Neural progenitor cell (in vitro differentiated cells): ENCODE measurements around the gene TRABD2B. TPM values are rescaled to one million over a fixed set of nuclear protein-coding genes. Genes with fewer than 3 reads are reported as not detected.

Experiments used
- DNase-seq: peaks from one replicate; pipeline ENCODE4 v3.0.0-alpha.2; 2016; ENCODE audit warnings: low spot score
- H2AFZ ChIP-seq: fragments of 200-600 bp; sonication (generic); replicated peaks from 2 replicates; pipeline ENCODE4 v1.6.1; 2016; ENCODE audit warnings: antibody characterized with exemption
- H3F3A ChIP-seq: fragments of 200-600 bp; sonication (generic); 2 replicates; pipeline ENCODE4 v1.6.1; 2016; ENCODE audit warnings: antibody characterized with exemption, low read depth
- H3K27ac ChIP-seq: fragments of 200-600 bp; sonication (generic); 2 replicates; pipeline ENCODE4 v1.5.1; 2016; ENCODE audit warnings: mild to moderate bottlenecking
- H3K27me3 ChIP-seq: fragments of 200-600 bp; sonication (generic); 2 replicates; pipeline ENCODE4 v1.6.1; 2016; ENCODE audit warnings: mild to moderate bottlenecking, moderate library complexity
- H3K36me3 ChIP-seq: fragments of 200-600 bp; sonication (generic); 2 replicates; pipeline ENCODE4 v1.5.1; 2016
- H3K4me1 ChIP-seq: fragments of 200-600 bp; sonication (generic); 2 replicates; pipeline ENCODE4 v1.6.1; 2016; ENCODE audit warnings: mixed run types
- H3K4me2 ChIP-seq: fragments of 200-600 bp; sonication (generic); 2 replicates; pipeline ENCODE4 v1.6.1; 2016
- H3K4me3 ChIP-seq: fragments of 200-600 bp; sonication (generic); 2 replicates; pipeline ENCODE4 v1.5.1; 2016
- H3K79me2 ChIP-seq: fragments of 200-600 bp; sonication (generic); 2 replicates; pipeline ENCODE4 v1.6.1; 2016; ENCODE audit warnings: low read depth
- H3K9ac ChIP-seq: fragments of 200-600 bp; sonication (generic); 2 replicates; pipeline ENCODE4 v1.6.1; 2016
- H3K9me3 ChIP-seq: fragments of 200-600 bp; sonication (generic); 2 replicates; pipeline ENCODE4 v1.5.1; 2016; ENCODE audit warnings: low read depth
- H4K20me1 ChIP-seq: fragments of 200-600 bp; sonication (generic); 2 replicates; pipeline ENCODE4 v1.6.1; 2016; ENCODE audit warnings: low read depth
- H3K27ac Mint-ChIP-seq: 3 replicates; pipeline ENCODE4 v1.8.0; 2021; ENCODE audit warnings: mixed read lengths
- H3K27me3 Mint-ChIP-seq: 2 replicates; pipeline ENCODE4 v1.8.0; 2022; ENCODE audit warnings: low read depth, mild to moderate bottlenecking, inconsistent platforms, moderate library complexity, mixed read lengths; ENCODE audit not compliant: insufficient read depth
- H3K36me3 Mint-ChIP-seq: 3 replicates; pipeline ENCODE4 v1.8.0; 2021; ENCODE audit warnings: mixed read lengths
- H3K4me1 Mint-ChIP-seq: 3 replicates; pipeline ENCODE4 v1.8.0; 2021; ENCODE audit warnings: mixed read lengths
- H3K4me3 Mint-ChIP-seq: 3 replicates; pipeline ENCODE4 v1.8.0; 2021; ENCODE audit warnings: mild to moderate bottlenecking, moderate library complexity, mixed read lengths
- H3K9me3 Mint-ChIP-seq: 3 replicates; pipeline ENCODE4 v1.8.0; 2020; ENCODE audit warnings: mixed read lengths
- EZH2 ChIP-seq: fragments of 200-600 bp; sonication (generic); IDR thresholded peaks from 2 replicates; pipeline ENCODE4 v1.6.1; 2017; ENCODE audit warnings: antibody characterized with exemption, mild to moderate bottlenecking, moderate library complexity
- EZH2phosphoT487 ChIP-seq: fragments of 200-600 bp; sonication (generic); IDR thresholded peaks from 2 replicates; pipeline ENCODE4 v1.6.1; 2017; ENCODE audit warnings: antibody characterized with exemption
- total RNA-seq: library from RNA; depleted of rRNA; stranded (reverse); fragments of >200 nt; gene quantifications from 2 replicates; pipeline ENCODE4 v1.2.3, GENCODE V29; 2015; ENCODE audit warnings: low replicate concordance
- TF ChIP-seq, protein P1 (sequence below): fragments of 200-600 bp; sonication (generic); IDR thresholded peaks from 2 replicates; pipeline ENCODE4 v1.5.1; 2017; ENCODE audit warnings: antibody characterized with exemption, mild to moderate bottlenecking

Gene TRABD2B
- total RNA-seq, 1 donor from 2014 or later, result 0.09 TPM

DNA sequence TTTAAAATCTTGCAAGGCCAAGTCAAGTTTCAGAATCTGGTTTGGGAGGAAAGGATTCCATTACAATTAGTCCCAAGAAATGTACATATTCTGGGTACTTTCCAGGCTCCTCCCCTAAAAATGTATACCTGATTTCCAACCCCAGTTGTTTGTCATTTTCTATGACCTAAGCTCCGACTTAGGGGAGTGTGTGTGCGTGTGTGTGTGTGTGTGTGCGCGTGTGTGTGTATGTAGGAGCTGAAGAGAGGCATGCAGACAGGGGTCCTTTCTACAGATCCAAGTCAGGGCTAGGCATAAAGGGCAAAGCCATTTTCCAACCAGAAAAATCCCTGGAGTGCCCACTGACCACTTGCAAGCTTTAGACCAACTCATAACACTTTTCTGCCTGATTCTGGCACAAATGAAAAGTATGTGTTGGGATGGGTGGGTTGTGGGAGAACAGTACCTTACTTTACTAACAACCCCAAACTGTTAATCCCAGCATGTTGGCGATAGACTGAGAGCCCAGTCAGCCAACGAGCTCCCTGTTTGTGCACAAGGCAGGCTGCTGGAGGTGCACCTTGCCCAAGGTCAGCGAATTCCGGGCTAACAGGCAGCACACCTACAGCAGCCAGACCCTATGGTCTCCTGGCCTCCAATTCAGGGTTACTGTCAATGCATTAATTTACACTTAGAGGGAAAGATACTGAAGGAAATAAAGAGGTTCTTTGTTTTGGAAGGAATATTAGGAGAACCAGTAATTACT lies 1.7 kb downstream of the TRABD2B start:
- Histone ChIP-seq H3K9me3 (no peaks in the 10 kb centered on the region), H3K36me3 (no peaks in the 10 kb centered on the region), H3K4me2 (peak overlapping the region; percentile 99), H3K4me3 (peak overlapping the region; percentile 94), H2AFZ (no peak overlapping the region), H3K79me2 (no peaks in the 10 kb centered on the region), H3K9ac (no peak overlapping the region), H3F3A (peaks cover 9% of the 10 kb centered on the region), H4K20me1 (no peaks in the 10 kb centered on the region), H3K27me3 (peaks cover 67% of the 10 kb centered on the region), H3K4me1 (peaks cover 25% of the 10 kb centered on the region), H3K27ac (no peak overlapping the region)
- Mint-ChIP-seq H3K9me3 (no peaks in the 10 kb centered on the region), H3K36me3 (peaks cover 11% of the 10 kb centered on the region), H3K27ac (peak overlapping the region; percentile 64), H3K27me3 (peaks cover 18% of the 10 kb centered on the region), H3K4me3 (peak overlapping the region; percentile 91), H3K4me1 (peaks cover 63% of the 10 kb centered on the region)
- no peak for DNase-seq
- TF ChIP-seq, protein P1, sequence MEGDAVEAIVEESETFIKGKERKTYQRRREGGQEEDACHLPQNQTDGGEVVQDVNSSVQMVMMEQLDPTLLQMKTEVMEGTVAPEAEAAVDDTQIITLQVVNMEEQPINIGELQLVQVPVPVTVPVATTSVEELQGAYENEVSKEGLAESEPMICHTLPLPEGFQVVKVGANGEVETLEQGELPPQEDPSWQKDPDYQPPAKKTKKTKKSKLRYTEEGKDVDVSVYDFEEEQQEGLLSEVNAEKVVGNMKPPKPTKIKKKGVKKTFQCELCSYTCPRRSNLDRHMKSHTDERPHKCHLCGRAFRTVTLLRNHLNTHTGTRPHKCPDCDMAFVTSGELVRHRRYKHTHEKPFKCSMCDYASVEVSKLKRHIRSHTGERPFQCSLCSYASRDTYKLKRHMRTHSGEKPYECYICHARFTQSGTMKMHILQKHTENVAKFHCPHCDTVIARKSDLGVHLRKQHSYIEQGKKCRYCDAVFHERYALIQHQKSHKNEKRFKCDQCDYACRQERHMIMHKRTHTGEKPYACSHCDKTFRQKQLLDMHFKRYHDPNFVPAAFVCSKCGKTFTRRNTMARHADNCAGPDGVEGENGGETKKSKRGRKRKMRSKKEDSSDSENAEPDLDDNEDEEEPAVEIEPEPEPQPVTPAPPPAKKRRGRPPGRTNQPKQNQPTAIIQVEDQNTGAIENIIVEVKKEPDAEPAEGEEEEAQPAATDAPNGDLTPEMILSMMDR, result no peak
- no peak for TF ChIP-seq EZH2phosphoT487
- TF ChIP-seq EZH2, result no peak

DNA sequence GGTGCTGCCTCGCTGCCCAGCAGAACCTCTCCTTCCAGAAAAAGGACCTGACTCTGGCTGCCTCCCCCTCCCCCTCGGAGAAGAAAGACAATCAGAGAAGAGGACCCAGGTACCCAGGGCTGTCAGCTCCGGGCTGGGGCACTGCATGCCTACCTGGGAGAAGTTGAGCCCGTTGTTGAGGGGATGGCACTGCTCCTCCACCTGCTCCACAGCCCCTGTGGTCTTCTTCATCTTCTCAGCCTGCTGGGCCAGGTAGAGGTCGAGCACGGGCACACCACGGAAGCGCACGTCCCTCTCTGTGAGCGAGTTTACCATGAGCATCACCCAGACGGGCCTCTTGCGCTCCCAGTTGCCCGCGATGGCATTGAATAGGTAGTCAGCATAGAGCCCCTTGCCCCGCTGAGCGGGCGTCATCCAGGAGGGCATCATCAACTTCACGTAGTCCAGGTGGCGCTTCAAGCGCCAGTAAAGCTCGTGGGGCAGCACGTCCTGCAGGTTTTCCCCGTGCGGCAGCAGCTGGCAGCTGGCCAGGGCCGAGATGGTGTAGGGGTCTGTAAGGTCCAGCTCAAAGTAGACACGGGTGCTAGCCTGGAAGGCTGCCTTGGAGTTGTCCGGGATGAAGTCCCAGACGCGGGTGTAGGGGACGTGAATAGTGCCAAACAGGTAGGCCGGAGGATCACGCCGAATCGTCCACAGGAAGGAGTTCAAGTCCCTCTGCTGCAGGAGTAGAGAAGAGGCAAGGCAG lies 3.1 kb downstream of the TRABD2B start:
- Histone ChIP-seq H2AFZ (no peak overlapping the region), H4K20me1 (no peaks in the 10 kb centered on the region), H3K27ac (no peak overlapping the region), H3K4me3 (no peak overlapping the region), H3F3A (peaks cover 9% of the 10 kb centered on the region), H3K9me3 (no peaks in the 10 kb centered on the region), H3K79me2 (no peaks in the 10 kb centered on the region), H3K9ac (no peak overlapping the region), H3K4me2 (no peak overlapping the region), H3K27me3 (peaks cover 53% of the 10 kb centered on the region), H3K36me3 (no peaks in the 10 kb centered on the region), H3K4me1 (peaks cover 25% of the 10 kb centered on the region)
- no peak for TF ChIP-seq EZH2
- TF ChIP-seq, protein P1, result no peak
- TF ChIP-seq EZH2phosphoT487, result no peak
- Mint-ChIP-seq H3K36me3 (peaks cover 24% of the 10 kb centered on the region), H3K4me1 (peaks cover 68% of the 10 kb centered on the region), H3K4me3 (peak overlapping the region; percentile 79), H3K9me3 (no peaks in the 10 kb centered on the region), H3K27me3 (peaks cover 15% of the 10 kb centered on the region), H3K27ac (peak overlapping the region; percentile 96)
- DNase-seq, result no peak

DNA sequence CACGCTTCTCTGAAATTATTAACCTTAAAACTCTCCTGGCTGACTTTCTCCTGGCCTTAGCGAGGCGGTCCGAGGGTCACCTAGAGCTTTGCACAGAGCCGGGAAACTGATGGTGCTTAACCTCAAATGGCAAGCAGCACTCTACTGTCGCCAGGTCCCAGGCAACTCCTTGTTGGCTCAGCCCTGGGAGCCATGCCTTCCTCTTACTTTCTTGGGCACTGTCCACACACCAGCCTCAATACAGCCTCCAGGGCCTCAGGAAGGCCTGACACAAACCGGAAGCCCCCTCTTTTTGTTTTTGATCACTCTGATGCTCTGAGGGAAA lies 3.8 kb downstream of the TRABD2B start:
- H3K4me3 ChIP-seq, result no peak overlapping the region
- H3K9ac ChIP-seq, result no peak overlapping the region
- H3F3A ChIP-seq, result peaks cover 9% of the 10 kb centered on the region
- Mint-ChIP-seq H3K9me3 (no peaks in the 10 kb centered on the region), H3K36me3 (peaks cover 28% of the 10 kb centered on the region), H3K4me3 (peak overlapping the region; percentile 79), H3K27me3 (peaks cover 11% of the 10 kb centered on the region), H3K4me1 (peaks cover 64% of the 10 kb centered on the region), H3K27ac (peak overlapping the region; percentile 96)
- no peak overlapping the region for H3K27ac ChIP-seq
- no peaks in the 10 kb centered on the region for H3K9me3 ChIP-seq
- DNase-seq, result no peak
- peak overlapping the region; percentile 36 for H3K4me2 ChIP-seq
- no peaks in the 10 kb centered on the region for H3K79me2 ChIP-seq
- peaks cover 52% of the 10 kb centered on the region for H3K27me3 ChIP-seq
- H2AFZ ChIP-seq, result no peak overlapping the region
- peaks cover 25% of the 10 kb centered on the region for H3K4me1 ChIP-seq
- no peaks in the 10 kb centered on the region for H3K36me3 ChIP-seq
- TF ChIP-seq EZH2 (no peak), EZH2phosphoT487 (no peak)
- TF ChIP-seq, protein P1, result no peak
- no peaks in the 10 kb centered on the region for H4K20me1 ChIP-seq
